Skeletal muscle tissue (tissue), 4 donors: ENCODE measurements around the gene NDUFAB1. TPM values are rescaled to one million over a fixed set of nuclear protein-coding genes. Genes with fewer than 3 reads are reported as not detected.
"Not testable (repeated sequence)": the region's sequence is repeated elsewhere in the genome, so short reads cannot be mapped to it uniquely, and the experiment has no call there.

Source experiments
- H3K27ac ChIP-seq: one replicate; pipeline ENCODE4 v1.7.0; 2013; ENCODE audit warnings: mild to moderate bottlenecking, low read depth, low read length, inconsistent platforms
- H3K27me3 ChIP-seq, 3 donors: one replicate each; pipeline ENCODE4 v1.7.0; 2013; ENCODE audit warnings: low read length in 3 of 3; ENCODE audit not compliant: control insufficient read depth in 3 of 3, insufficient read depth in 3 of 3
- H3K36me3 ChIP-seq, 3 donors: one replicate each; pipeline ENCODE4 v1.7.0; 2013; ENCODE audit warnings: low read length in 3 of 3; ENCODE audit not compliant: control insufficient read depth in 3 of 3, insufficient read depth in 3 of 3
- H3K4me1 ChIP-seq, 3 donors: one replicate each; pipeline ENCODE4 v1.7.0; 2013; ENCODE audit warnings: low read length in 3 of 3, mild to moderate bottlenecking in 3 of 3; ENCODE audit not compliant: control insufficient read depth in 3 of 3, insufficient read depth in 3 of 3
- H3K4me3 ChIP-seq, 3 donors: one replicate each; pipeline ENCODE4 v1.7.0; 2013; ENCODE audit warnings: low read length in 3 of 3
- H3K9ac ChIP-seq, 3 donors: one replicate each; pipeline ENCODE4 v1.7.0; 2013; ENCODE audit warnings: low read length in 3 of 3, mild to moderate bottlenecking in 3 of 3, moderate library complexity in 2 of 3, low read depth in 1 of 3
- H3K9me3 ChIP-seq, 3 donors: one replicate each; pipeline ENCODE4 v1.7.0; 2013; ENCODE audit warnings: low read length in 3 of 3; ENCODE audit not compliant: control insufficient read depth in 3 of 3
- total RNA-seq: library from RNA; depleted of rRNA; stranded (reverse); fragments of >200 nt; gene quantifications from one replicate; pipeline ENCODE4 v1.2.3, GENCODE V29; 2014
- donor health status: Osteomylitis.

Gene NDUFAB1
- total RNA-seq, 1 donor from 2014 or later: 111 TPM

DNA sequence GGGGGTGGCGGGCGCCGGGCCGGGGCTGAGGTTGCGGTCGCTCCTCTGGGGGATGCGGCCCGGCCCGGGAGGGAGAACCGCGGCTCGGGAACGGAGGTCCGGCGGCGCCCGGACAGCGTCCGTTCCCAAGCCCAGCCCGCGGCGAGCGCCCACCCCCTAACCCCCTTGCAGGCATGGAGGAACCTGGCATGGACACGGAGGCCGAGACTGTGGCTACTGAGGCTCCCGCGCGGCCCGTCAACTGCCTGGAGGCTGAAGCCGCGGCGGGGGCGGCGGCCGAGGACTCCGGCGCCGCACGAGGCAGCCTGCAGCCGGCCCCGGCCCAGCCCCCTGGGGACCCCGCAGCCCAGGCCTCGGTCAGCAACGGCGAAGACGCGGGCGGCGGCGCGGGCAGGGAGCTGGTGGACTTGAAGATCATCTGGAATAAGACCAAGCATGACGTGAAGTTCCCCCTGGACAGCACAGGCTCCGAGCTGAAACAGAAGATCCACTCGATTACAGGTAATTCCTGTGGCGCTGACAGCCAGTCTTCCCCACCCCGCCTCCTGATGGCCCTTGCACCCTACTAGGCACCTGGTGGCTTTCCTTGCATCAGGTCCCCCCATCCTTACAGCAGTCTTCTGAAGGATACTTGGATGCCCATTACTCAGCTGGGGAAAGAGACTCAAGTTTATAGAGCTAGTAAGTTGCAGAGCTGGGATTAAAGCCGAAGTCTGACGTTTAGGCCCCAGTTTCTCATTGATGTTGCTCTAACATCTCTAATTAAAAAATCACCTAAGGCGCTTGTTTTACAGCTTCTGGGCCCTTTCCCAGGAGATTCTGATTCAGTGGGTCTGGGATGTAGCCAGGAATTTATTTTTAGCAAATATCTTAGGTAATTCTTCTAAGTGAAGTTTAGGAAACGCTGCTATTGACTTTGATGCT, 38.1 kb downstream of the NDUFAB1 start:
- Histone ChIP-seq H3K36me3 (peaks cover 24 to 41% (median 39%) of the 10 kb centered on the region in 3 donors), H3K9me3 (no peaks in the 10 kb centered on the region), H3K27me3 (no peaks in the 10 kb centered on the region), H3K27ac (peak overlapping the region; percentile 91), H3K4me3 (peak overlapping the region; percentile 88 to 94 (median 89)), H3K4me1 (peaks cover 45 to 50% (median 48%) of the 10 kb centered on the region in 3 donors), H3K9ac (peak overlapping the region; percentile 82 to 96 (median 93))

- peaks cover 39 to 43% (median 42%) of the 10 kb centered on the region in 3 donors for H3K4me1 ChIP-seq
- H3K4me3 ChIP-seq: peak within 1 kb of the TSS; percentile 88 to 94 (median 89)
- peak within 1 kb of the TSS; percentile 82 to 96 (median 93) for H3K9ac ChIP-seq
- H3K9me3 ChIP-seq: no peaks in the 10 kb centered on the region
- H3K27ac ChIP-seq: peak within 1 kb of the TSS; percentile 91
- H3K27me3 ChIP-seq: no peaks in the 10 kb centered on the region
- peaks cover 20 to 36% (median 33%) of the 10 kb centered on the region in 3 donors for H3K36me3 ChIP-seq
Measured at GRCh38 chr16:23556881-23557778, 39.0 kb downstream of the NDUFAB1 start, which contains the start of the genes EARS2 and UBFD1. TSS of gene EARS2 (minus strand) at chr16:23557350. CDS start at chr16:23557343, 7 bp downstream. TSS of gene UBFD1 (plus strand) at chr16:23557727. CDS start at chr16:23557743, 16 bp downstream.

DNA sequence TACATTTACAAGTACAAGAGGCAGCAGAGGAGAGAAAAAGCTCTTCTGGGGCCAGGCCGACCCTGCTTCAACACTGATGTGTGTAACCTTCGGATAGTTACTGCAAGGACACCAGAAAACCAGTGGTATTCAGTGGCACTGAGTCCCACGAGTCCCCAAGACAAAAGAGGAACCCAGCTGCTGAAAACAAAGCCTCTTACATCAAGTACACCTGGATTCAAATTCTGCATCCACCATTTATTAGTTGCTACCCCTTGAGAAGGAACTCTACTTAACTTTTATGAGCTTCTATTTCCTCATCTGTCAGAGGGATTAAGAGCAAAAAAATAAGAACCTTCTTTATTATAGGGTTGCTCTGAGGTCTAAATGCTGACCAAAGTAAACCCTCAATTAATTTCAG, 41.6 kb downstream of the NDUFAB1 start:
- H3K9ac ChIP-seq: no peak overlapping the region

GRCh38 chr16:23552161-23552560, 44.0 kb downstream of the NDUFAB1 start:
- Histone ChIP-seq H3K9me3 (no peaks in the 10 kb centered on the region), H3K9ac (no peak overlapping the region), H3K27ac (no peak overlapping the region), H3K36me3 (peaks cover 35 to 42% (median 41%) of the 10 kb centered on the region in 3 donors), H3K4me1 (peaks cover 6 to 11% (median 8%) of the 10 kb centered on the region in 3 donors), H3K27me3 (no peaks in the 10 kb centered on the region), H3K4me3 (no peak overlapping the region)

More for the DNA sequence above, 41.6 kb downstream of the NDUFAB1 start:
- no peaks in the 10 kb centered on the region for H3K27me3 ChIP-seq
- no peak overlapping the region for H3K27ac ChIP-seq
- peaks cover 27 to 32% (median 29%) of the 10 kb centered on the region in 3 donors for H3K36me3 ChIP-seq
- H3K4me1 ChIP-seq: peaks cover 21 to 24% (median 22%) of the 10 kb centered on the region in 3 donors
- H3K9me3 ChIP-seq: no peaks in the 10 kb centered on the region
- no peak overlapping the region for H3K4me3 ChIP-seq

GRCh38 chr16:23549938-23550337, 46.2 kb downstream of the NDUFAB1 start:
- H3K4me1 ChIP-seq: no peaks in the 10 kb centered on the region
- H3K36me3 ChIP-seq: peaks cover 45 to 60% (median 55%) of the 10 kb centered on the region in 3 donors
- H3K9me3 ChIP-seq: no peaks in the 10 kb centered on the region
- H3K27me3 ChIP-seq: no peaks in the 10 kb centered on the region
- H3K4me3 ChIP-seq: no peak overlapping the region
- no peak overlapping the region for H3K9ac ChIP-seq
- no peak overlapping the region for H3K27ac ChIP-seq

GRCh38 chr16:23544436-23544835, 51.7 kb downstream of the NDUFAB1 start:
- Histone ChIP-seq H3K4me1 (peaks cover 0 to 3% (median 0%) of the 10 kb centered on the region in 3 donors), H3K27me3 (no peaks in the 10 kb centered on the region), H3K9me3 (no peaks in the 10 kb centered on the region), H3K9ac (no peak overlapping the region), H3K4me3 (no peak overlapping the region), H3K27ac (no peak overlapping the region), H3K36me3 (peaks cover 35 to 54% (median 52%) of the 10 kb centered on the region in 3 donors)

DNA sequence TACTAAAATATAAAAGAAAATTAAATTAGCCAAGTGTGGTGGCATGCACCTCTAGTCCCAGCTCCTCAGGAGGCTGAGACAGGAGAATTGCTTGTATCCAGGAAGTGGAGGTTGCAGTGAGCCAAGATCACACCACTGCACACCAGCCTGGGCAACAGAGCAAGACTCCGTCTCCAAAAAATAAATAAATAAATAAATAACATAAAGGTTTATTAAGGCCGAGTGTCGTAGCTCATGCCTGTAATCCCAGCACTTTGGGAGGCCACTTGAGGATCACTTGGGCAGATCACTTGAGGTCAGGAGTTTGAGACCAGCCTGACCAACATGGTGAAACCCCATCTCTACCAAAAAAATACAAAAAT, 55.3 kb downstream of the NDUFAB1 start:
- not testable (repeated sequence) for H3K27me3 ChIP-seq, H3K27ac ChIP-seq, H3K9ac ChIP-seq, H3K4me3 ChIP-seq, H3K4me1 ChIP-seq, H3K9me3 ChIP-seq
- H3K36me3 ChIP-seq: peaks cover 20 to 44% (median 30%) of the 10 kb centered on the region in 3 donors

DNA sequence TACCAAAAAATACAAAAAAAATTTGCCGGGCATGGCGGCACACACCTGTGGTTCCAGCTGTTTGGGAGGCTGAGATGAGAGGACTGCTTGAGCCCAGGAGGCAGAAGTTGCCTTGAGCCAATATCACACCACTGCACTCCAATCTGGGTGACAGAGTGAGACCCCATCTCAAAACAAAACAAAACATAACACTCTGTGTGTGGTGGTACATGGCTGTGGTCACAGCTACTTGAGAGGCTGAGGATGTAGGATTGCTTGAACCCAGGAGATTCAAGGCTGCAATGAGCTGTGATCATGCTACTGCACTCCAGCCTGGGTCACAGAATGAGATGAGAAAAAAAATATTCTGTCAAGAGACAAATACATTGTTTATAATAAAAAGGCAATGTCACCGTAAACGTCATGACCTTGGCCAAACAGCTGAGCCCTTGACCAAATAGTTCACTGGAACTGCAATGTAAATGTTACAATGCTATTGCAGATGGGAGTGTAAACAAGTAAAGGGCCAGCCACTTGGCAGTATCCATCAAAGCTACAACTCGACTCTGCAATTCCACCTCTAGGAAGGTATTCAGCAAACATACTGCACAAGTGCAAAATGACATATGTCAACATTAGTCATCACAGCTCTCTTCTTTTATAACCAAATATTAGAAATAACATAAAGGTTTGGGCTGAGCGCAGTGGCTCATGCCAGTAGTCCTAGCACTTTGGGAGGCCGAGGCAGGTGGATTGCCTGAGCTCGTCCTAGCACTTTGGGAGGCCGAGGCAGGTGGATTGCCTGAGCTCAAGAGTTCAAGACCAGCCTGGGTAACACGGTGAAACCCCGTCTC, 55.9 kb downstream of the NDUFAB1 start:
- Histone ChIP-seq H3K27me3 (no peaks in the 10 kb centered on the region), H3K36me3 (peaks cover 16 to 41% (median 29%) of the 10 kb centered on the region in 3 donors), H3K9me3 (no peaks in the 10 kb centered on the region), H3K27ac (no peak overlapping the region), H3K9ac (no peak overlapping the region), H3K4me1 (peaks cover 0 to 3% (median 0%) of the 10 kb centered on the region in 3 donors), H3K4me3 (no peak overlapping the region)

DNA sequence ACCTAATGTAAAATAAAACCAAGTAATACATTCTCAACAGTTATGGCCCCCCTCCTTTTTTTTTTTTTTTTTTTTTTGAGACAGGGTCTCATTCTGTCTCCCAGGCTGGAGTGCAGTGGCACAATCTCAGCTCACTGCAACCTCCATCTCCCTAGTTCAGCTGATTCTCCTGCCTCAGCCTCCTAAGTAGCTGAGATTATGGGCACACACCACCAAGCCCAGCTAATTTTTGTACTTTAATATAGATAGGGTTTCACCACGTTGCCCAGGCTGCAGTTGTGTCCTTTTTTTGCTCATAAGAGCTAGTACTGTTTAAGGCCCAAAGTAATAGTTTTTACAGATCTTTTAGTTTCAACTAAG, 57.2 kb downstream of the NDUFAB1 start:
- Histone ChIP-seq H3K9me3 (no peaks in the 10 kb centered on the region), H3K27me3 (no peaks in the 10 kb centered on the region), H3K9ac (no peak overlapping the region), H3K4me3 (no peak overlapping the region), H3K4me1 (peaks cover 3 to 5% (median 4%) of the 10 kb centered on the region in 3 donors), H3K36me3 (peaks cover 23 to 43% (median 32%) of the 10 kb centered on the region in 3 donors), H3K27ac (no peak overlapping the region)
